Stimulated activated CD8-positive, alpha-beta memory T cell treated with anti-CD3 and anti-CD28 coated beads, Interleukin-15, amount 100 ng/mL, for 48 hours (primary cell): ENCODE results near the gene SEMA6D.

Experiments used
- DNase-seq, 2 donors: peaks; one replicate each; pipeline ENCODE4 v3.0.0-alpha.2; 2020; ENCODE audit warnings: low read depth in 2 of 2

The SEMA6D gene, protein sequence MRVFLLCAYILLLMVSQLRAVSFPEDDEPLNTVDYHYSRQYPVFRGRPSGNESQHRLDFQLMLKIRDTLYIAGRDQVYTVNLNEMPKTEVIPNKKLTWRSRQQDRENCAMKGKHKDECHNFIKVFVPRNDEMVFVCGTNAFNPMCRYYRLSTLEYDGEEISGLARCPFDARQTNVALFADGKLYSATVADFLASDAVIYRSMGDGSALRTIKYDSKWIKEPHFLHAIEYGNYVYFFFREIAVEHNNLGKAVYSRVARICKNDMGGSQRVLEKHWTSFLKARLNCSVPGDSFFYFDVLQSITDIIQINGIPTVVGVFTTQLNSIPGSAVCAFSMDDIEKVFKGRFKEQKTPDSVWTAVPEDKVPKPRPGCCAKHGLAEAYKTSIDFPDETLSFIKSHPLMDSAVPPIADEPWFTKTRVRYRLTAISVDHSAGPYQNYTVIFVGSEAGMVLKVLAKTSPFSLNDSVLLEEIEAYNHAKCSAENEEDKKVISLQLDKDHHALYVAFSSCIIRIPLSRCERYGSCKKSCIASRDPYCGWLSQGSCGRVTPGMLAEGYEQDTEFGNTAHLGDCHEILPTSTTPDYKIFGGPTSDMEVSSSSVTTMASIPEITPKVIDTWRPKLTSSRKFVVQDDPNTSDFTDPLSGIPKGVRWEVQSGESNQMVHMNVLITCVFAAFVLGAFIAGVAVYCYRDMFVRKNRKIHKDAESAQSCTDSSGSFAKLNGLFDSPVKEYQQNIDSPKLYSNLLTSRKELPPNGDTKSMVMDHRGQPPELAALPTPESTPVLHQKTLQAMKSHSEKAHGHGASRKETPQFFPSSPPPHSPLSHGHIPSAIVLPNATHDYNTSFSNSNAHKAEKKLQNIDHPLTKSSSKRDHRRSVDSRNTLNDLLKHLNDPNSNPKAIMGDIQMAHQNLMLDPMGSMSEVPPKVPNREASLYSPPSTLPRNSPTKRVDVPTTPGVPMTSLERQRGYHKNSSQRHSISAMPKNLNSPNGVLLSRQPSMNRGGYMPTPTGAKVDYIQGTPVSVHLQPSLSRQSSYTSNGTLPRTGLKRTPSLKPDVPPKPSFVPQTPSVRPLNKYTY

DNA sequence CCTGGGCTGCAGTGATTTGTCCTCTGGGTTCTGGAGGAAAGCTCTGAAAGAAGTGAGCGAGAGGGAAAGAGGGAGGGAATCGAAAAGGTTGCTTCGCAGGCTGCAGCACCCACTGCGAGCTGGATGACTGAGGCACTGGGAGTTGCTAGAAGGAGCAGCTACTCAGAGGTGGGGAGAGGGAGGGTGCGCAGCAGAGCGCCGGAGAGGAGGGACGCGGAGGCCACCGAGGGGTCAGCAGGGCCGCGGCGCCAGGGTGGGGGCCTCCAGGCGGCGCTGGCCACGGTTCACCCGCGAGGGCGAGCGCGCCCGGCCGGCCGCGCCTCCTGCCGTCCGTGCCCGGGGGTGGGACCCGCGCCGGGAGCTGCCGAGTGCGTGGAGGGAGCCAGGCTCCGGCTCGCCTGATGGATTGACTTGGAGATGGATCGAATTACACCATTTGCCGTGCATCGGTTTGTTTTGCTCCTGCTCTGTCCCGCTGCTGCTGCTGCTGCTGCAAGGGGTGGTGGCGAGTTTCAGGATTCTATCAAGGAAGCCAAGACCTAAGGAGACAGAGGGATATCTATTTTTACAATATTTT, at the start of gene SEMA6D:
TSS of gene SEMA6D (plus strand) at position 470 of the 577 bp plus-strand sequence. CDS start 42,294 bp downstream, outside the sequence.
- no peak for DNase-seq

DNA sequence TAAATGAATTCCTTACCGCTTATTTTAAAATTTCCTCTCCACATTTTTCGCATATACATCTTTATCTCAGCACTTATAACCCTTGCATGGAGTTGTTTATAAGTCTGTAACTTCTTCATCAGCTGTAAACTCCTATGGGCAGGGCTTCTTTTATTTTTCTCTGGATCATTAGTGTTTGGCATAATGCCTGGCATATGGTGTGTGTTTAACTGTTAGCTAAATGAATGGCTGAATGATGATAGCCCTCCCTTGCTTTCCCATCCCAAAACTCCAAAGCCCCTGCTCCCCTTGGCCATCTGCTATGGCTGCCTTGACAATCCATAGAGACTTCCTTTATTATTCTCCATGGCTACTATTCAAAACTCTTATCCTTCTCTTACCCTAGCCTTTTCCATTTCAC, 48.1 kb upstream of the SEMA6D start:
- no peak for DNase-seq

GRCh38 chr15:47670365-47670764, 46.9 kb upstream of the SEMA6D start:
- no peak for DNase-seq

DNA sequence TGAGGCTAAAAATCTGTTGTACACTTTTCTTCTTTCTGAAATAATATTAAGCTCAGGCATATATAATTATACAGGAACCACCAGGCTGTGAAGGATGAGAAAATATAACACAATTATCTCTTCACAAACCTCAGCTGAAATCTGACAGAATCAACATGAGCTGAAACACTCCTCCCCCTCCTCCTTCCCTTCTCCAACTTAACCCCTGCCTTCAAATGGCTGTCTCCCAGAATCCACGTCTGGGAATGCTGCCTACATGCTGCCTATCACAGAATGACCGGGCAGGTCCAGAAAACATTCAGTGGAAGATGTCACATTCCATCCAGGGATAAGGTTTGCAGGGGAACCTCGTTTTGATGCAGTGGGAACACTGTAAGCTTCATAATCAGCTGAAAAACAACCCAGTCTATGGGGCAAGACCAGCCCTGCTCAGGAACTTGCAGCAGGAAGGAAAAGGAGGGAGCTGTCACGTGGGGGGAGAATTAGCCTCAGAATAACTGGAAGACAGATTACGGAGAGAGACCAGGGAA, 44.0 kb upstream of the SEMA6D start:
- no peak for DNase-seq

GRCh38 chr15:47674586-47675232, 42.6 kb upstream of the SEMA6D start:
- DNase-seq, result no peak

DNA sequence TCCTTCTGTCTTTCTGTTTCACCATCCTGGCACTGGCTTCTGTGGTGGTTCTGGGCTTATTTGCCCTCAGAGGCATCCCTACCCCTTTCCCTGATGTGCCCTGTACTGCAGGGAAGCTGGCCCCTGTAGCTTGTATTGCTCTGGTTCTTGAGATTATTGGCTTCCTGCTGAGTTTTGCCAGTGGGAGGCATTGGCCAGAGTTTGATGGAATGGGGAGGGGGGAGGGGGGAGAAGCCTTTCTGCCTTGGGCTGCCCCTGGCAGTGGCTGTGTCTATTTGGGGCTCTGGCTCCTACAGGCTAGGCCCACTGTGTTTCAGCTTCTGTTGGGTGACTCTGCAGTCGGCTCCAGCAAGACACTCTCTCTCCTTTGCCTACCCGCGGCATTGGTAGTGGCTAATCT, 41.6 kb upstream of the SEMA6D start:
- no peak for DNase-seq

GRCh38 chr15:47678040-47678439, 39.3 kb upstream of the SEMA6D start:
- DNase-seq, result no peak

GRCh38 chr15:47682661-47683060, 34.6 kb upstream of the SEMA6D start:
- DNase-seq, result no peak

DNA sequence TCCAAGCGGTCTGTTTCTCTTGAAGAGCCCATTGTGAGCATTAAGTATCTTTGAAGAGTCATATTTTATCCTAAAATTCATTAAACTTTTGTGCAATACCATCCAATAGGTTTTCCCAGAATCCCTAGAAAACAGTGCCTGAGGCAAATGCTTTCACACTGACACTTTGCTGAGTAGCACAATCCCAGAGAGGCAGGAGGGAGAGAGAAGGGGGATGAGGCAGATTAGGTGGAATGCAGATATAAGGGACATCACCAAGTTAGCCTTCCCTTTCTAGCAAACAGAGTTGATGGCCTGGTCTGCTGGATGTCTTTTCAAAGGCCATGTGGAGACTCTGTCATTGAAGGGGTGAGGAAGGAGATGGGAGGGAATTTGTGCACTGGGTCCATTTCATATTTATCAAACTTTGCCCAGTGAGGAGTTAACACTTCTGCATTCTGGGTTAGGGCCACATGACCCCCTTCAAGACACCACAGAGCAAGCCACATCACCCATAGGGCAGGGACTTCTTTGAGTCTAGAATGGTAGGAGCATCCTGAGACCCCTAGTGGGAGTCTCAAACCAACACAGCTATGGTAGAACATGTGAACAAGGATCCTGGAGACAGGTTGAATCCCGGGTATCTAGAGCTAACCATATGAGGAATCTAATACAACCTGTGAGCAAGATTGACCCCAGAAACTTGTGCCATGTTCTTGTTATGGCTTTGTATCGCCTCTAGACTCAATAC, 32.0 kb upstream of the SEMA6D start:
- no peak for DNase-seq

GRCh38 chr15:47688573-47689086, 28.7 kb upstream of the SEMA6D start:
- no peak for DNase-seq

- DNase-seq, result no peak
Observed at GRCh38 chr15:47689660-47690059, 27.6 kb upstream of the SEMA6D start.

DNA sequence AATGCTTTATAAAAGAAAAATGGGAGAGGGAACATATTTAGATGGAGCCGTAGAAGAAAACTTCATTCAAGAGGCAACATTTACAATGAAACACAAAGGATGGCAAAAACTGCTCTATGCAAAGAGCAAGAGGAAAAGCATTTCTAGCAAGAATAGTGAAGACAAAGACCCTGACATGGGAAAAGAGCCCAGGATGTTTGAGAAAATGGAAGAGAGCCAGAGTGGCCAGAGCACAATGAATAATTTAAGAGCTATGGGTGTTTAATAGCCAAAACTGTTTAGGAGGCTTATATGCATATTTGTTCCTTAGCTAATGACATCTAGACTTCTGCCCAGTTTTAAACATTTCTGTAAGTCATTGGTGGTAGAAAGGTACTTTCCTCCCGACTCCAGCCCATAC, 25.4 kb upstream of the SEMA6D start:
- DNase-seq, result no peak

GRCh38 chr15:47696351-47696750, 21.0 kb upstream of the SEMA6D start:
- no peak for DNase-seq

- no peak for DNase-seq
Observed at GRCh38 chr15:47705281-47705997, 11.9 kb upstream of the SEMA6D start.

DNA sequence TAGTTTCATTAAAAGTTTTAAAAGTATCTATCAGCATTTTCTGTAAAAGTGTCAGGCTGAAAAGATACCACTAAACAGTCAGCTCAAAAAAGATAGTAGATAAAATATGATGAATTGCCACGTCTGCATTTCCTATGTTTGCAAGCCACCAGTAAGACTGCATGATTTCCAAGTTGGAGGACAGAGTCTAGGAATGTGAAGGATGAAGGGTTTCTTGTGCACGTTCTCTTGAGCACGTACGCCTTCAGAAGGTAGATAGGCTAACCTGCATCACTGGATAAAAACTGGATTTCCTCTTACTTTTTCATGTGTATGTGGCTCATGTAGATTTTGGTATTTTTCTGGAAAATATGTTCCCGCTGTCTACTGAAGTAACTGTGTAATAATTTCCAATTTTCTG, 9.9 kb upstream of the SEMA6D start:
- DNase-seq, result no peak

DNA sequence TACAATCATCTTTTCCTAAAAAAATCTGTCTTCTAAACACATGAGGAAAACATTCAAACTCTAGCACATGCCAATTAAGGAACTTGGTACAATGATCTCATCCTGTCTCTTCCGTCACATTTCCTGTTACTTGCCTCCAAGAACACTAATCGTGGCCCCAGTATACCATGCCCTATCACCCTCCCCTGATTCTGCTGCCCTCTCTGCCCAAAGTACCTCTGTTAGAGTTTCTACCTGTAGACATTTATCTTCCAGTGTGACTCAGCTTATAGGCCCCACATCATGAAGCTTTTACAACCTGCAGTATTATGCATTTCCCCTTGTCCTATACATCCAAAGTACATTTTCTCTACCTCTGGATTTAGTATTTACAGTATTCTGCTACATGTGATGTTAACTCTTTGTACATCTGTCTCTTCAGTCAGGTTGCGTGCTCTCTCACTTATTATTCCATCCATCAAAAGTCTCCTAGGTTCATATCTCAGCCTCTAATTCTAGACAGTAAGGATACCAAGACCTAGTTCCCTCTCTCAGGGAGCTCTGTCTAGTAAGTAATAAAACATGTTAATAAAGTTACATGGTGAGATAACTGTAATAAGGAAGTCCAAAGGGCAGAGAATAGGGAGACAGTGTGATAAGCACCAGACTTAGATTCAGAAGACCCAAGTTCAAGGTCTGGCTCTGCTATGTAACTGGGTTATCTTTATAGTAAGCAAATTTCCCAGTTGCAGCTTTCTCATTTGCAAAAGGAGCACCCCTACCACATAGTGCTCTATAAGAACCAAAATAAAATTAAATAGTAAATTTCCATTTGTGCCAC, 8.9 kb upstream of the SEMA6D start:
- no peak for DNase-seq

DNA sequence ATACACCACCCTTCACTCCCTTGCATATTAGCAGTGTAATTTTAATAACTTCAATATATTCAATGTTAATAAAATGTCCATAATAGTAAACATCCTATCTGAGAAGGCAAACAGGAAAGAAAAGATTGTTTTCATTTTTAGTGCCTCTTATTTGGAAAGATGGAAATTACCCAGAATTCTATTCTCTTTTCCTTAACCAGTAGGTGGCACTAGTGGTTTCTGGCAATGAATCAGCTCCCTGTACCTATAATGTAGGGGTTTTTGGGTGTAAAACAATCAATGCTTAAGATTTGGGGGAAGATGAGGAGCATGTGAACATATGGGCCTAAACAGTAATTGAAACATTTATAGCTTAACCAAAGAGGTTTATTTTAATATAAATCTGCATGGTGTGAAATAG, 5.7 kb upstream of the SEMA6D start:
- DNase-seq, result no peak

DNA sequence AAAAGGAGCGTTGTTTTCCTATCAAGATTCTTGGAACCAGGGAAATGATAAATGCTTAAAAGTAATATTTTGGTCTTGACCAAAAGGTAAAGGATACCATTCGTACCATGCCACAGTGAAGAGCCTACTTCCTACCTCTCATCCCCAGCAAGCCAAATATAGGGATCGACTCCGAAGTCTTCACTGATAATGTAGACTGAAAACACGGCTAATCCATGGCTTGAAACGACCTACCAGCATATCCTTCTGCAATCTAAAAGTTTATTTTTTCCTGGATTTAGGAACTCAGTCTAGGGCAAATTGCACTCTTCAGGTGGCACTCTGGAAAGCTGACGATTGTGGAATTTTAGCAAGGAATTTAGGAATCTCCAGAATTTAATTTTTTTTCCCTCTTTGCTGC, 1.9 kb upstream of the SEMA6D start:
- DNase-seq, result no peak
